ENCODE measurements around the gene METTL13. TPM values are rescaled to one million over a fixed set of nuclear protein-coding genes. Genes with fewer than 3 reads are reported as not detected.

Gene METTL13
- total and polyA plus RNA-seq, 2 of the 8 experiments (the other 6 are each of a cell fraction or from before 2014, with no cell fraction given) = 38.1 to 66.3 TPM

- H3K4ac ChIP-seq (replicated peaks; ENCODE audit: insufficient read length, low read depth, low read length) = no peak overlapping the region
- no peak overlapping the region for H4K5ac ChIP-seq (ENCODE audit: insufficient read length, low read depth, low read length)
- POLR2A ChIA-PET (ENCODE audit: partially characterized antibody) = no interaction called here
- TF ChIP-seq SIN3A (conservative IDR thresholded peaks at IDR 0.05 in 1 of 2, IDR thresholded peaks at IDR 0.05 in 1 of 2; ENCODE audit: low read depth in 1 of 2, low read length in 2 of 2) = no peak
- no peak for TF ChIP-seq EGR1 (IDR thresholded peaks at IDR 0.05; ENCODE audit: borderline replicate concordance, low read depth, low read length)
- no peak for TF ChIP-seq HDAC6 (IDR thresholded peaks at IDR 0.05; ENCODE audit: low read depth, low read length)
- TF ChIP-seq SP4 (IDR thresholded peaks at IDR 0.05; ENCODE audit: low read length) = no peak
- no peak for TF ChIP-seq ZNF274 (IDR thresholded peaks at IDR 0.05; ENCODE audit: borderline replicate concordance, extremely low read depth, low read length)
Observed at GRCh38 chr1:171835891-171836290, 54.4 kb downstream of the METTL13 start.

More at GRCh38 chr1:171835891-171836290, 54.4 kb downstream of the METTL13 start:
- Histone ChIP-seq H3K56ac (replicated peaks; ENCODE audit: insufficient read length, low read depth, low read length) (no peak overlapping the region), H4K8ac (ENCODE audit: extremely low read depth, insufficient read depth, low read length) (no peak overlapping the region), H3K36me3 (ENCODE audit: control insufficient read depth in 2 of 4, insufficient read depth in 4 of 4, low read length in 3 of 4) (no peaks in the 10 kb centered on the region), H2BK12ac (ENCODE audit: low read depth, low read length) (no peak overlapping the region), H2AK5ac (ENCODE audit: low read depth, low read length) (no peak overlapping the region), H3K4me1 (replicated peaks in 1 of 4; ENCODE audit: control insufficient read depth in 3 of 4, insufficient read depth in 4 of 4, low read length in 3 of 4) (peaks cover 0 to 6% (median 0%) of the 10 kb centered on the region in 4 experiments; a peak in 1 of 7 replicates), H3K23ac (ENCODE audit: insufficient read length) (no peak overlapping the region), H2BK120ac (replicated peaks; ENCODE audit: low read depth, low read length) (no peak overlapping the region), H3K79me1 (ENCODE audit: low read depth, low read length) (no peaks in the 10 kb centered on the region), H3K27ac (ENCODE audit: low read depth, low read length) (no peak overlapping the region), H3K18ac (ENCODE audit: extremely low read depth, low read length) (no peak overlapping the region), H2AFZ (ENCODE audit: low read length) (no peak overlapping the region), H3K23me2 (ENCODE audit: low read depth, low read length) (no peaks in the 10 kb centered on the region; the same call in 1 of the 2 replicates), H2BK15ac (ENCODE audit: low read length) (no peak overlapping the region), H4K20me1 (replicated peaks in 1 of 2; ENCODE audit: control insufficient read depth in 1 of 2, insufficient read depth in 2 of 2, low read length in 2 of 2) (no peaks in the 10 kb centered on the region), H3K27me3 (replicated peaks in 1 of 4; ENCODE audit: control insufficient read depth in 3 of 4, extremely low read depth in 1 of 4, insufficient read depth in 3 of 4, low read length in 3 of 4) (no peaks in the 10 kb centered on the region; a peak in 1 of 7 replicates), H3K79me2 (ENCODE audit: control insufficient read depth in 1 of 2, insufficient read depth in 2 of 2, low read length in 2 of 2) (no peaks in the 10 kb centered on the region), H2BK20ac (ENCODE audit: low read length) (no peak overlapping the region), H4K91ac (replicated peaks; ENCODE audit: insufficient read length, low read length) (no peak overlapping the region), H3K4me3 (ENCODE audit: extremely low read depth in 1 of 4, insufficient read depth in 2 of 4, low read depth in 3 of 4, low read length in 4 of 4) (no peak overlapping the region), H3K14ac (ENCODE audit: insufficient read length) (no peak overlapping the region), H3K9me3 (ENCODE audit: insufficient read depth in 2 of 2, low read depth in 1 of 2, low read length in 1 of 2) (no peaks in the 10 kb centered on the region), H3K9ac (replicated peaks in 1 of 4; ENCODE audit: extremely low read depth in 1 of 4, low read depth in 3 of 4, low read length in 3 of 4) (no peak overlapping the region), H2BK5ac (ENCODE audit: low read depth, low read length) (no peak overlapping the region), H3K4me2 (ENCODE audit: insufficient read depth in 1 of 2, low read depth in 2 of 2, low read length in 2 of 2) (no peak overlapping the region)
- FAIRE-seq (no peak), DNase-seq (ENCODE audit: low read depth in 1 of 2, low spot score in 2 of 2) (no peak)
- CTCF ChIA-PET (ENCODE audit: partially characterized antibody) = interaction anchor here (0.6 to 2.6 kb wide), 4 partner anchors 12 to 154 kb away, joined by 3 to 9 read pairs (median 6); no protein-coding TSS in a partner anchor
